Sigmoid colon (tissue), 7 donors: ENCODE measurements around the gene ABLIM3. TPM values are rescaled to one million over a fixed set of nuclear protein-coding genes. Genes with fewer than 3 reads are reported as not detected.

Source experiments
- DNase-seq: peaks from one replicate; pipeline ENCODE4 v3.0.0-alpha.2; 2019
- H3K27ac ChIP-seq, 4 donors: fragments of 200-600 bp; sonication (generic); one replicate each; pipeline ENCODE4 v1.5.1; 2016 to 2019; ENCODE audit warnings: mild to moderate bottlenecking in 1 of 4
- H3K27me3 ChIP-seq, 3 donors: fragments of 200-600 bp; sonication (generic); one replicate each; pipeline ENCODE4 v1.5.1; 2019; ENCODE audit warnings: mild to moderate bottlenecking in 1 of 3
- H3K36me3 ChIP-seq, 4 donors: fragments of 200-600 bp; sonication (generic); one replicate each; pipeline ENCODE4 v1.5.1; 2016 to 2019
- H3K4me1 ChIP-seq, 4 donors: fragments of 200-600 bp; sonication (generic); one replicate each; pipeline ENCODE4 v1.5.1; 2017 to 2019
- H3K4me3 ChIP-seq, 4 donors: fragments of 200-600 bp; sonication (generic); one replicate each; pipeline ENCODE4 v1.5.1; 2017 to 2019; ENCODE audit warnings: mild to moderate bottlenecking in 2 of 4, moderate library complexity in 1 of 4
- H3K9me3 ChIP-seq, 4 donors: fragments of 200-600 bp in 3 of 4; sonication (generic) in 3 of 4; one replicate each; pipeline versions ENCODE4 v1.5.1 to v1.6.1; 2013 to 2019
- CTCF ChIP-seq, 4 experiments: fragments of 450-650 bp in 3 of 4; fragments of 200-600 bp in 1 of 4; IDR thresholded peaks; one replicate each; pipeline ENCODE4 v1.5.1; 2016 to 2019; ENCODE audit warnings: antibody characterized with exemption in 4 of 4, mild to moderate bottlenecking in 3 of 4, moderate library complexity in 2 of 4
- EP300 ChIP-seq, 4 donors: sonication (generic); formaldehyde crosslinking; IDR thresholded peaks; one replicate each; pipeline ENCODE4 v1.6.1; 2017; ENCODE audit warnings: antibody characterized with exemption in 4 of 4
- POLR2A ChIP-seq, 2 donors: fragments of 450-650 bp; IDR thresholded peaks; one replicate each; pipeline ENCODE4 v1.6.1; 2016; ENCODE audit warnings: antibody characterized with exemption in 2 of 2, mild to moderate bottlenecking in 2 of 2, moderate library complexity in 2 of 2
- POLR2AphosphoS5 ChIP-seq, 4 donors: sonication (generic); formaldehyde crosslinking; IDR thresholded peaks; one replicate each; pipeline ENCODE4 v1.6.1; 2017; ENCODE audit warnings: antibody characterized with exemption in 4 of 4
- WGBS, 2 donors: extraction: QIAGEN DNeasy Blood & Tissue Kit; methylation state at CpG; one replicate each; pipeline ENCODE4 v1.1.7; 2013; 5-methylcytosine and 5-hydroxymethylcytosine counted together
- intact Hi-C: fragments of 100-400 bp; cut with DNase I; formaldehyde crosslinking; loops from one replicate; pipeline ENCODE4 v1.15.1; 2023
- polyA plus RNA-seq, 3 donors: library from polyadenylated mRNA; stranded (reverse); fragments of 200-250 nt; gene quantifications; one replicate each; pipeline ENCODE4 v1.2.3, GENCODE V29; 2013
- total RNA-seq, 4 donors: library from RNA; depleted of rRNA; stranded (reverse); fragments of >200 nt; gene quantifications; one replicate each; pipeline ENCODE4 v1.1.0, GENCODE V29; 2016
- donor health status: healthy with polysubstance abuse.
- donor health status: Bipolar disorder and iron deficiency.
- donor health status: healthy.

The ABLIM3 gene
- total and polyA plus RNA-seq, 7 donors, result 5.8 to 19.9 (median 11.4) TPM

- Histone ChIP-seq H3K9me3 (no peaks in the 10 kb centered on the region), H3K27ac (no peak overlapping the region), H3K4me1 (peaks cover 0 to 16% (median 12%) of the 10 kb centered on the region in 4 donors), H3K27me3 (no peaks in the 10 kb centered on the region), H3K36me3 (no peaks in the 10 kb centered on the region), H3K4me3 (no peak overlapping the region)
- WGBS, 2 donors, result 58 to 87% methylated on average over 2 of the region's 2 CpGs
- TF ChIP-seq POLR2A (IDR thresholded peaks at IDR 0.05) (no peak), EP300 (IDR thresholded peaks at IDR 0.05) (no peak), POLR2AphosphoS5 (IDR thresholded peaks at IDR 0.05) (no peak), CTCF (IDR thresholded peaks at IDR 0.05) (no peak)
- intact Hi-C loops, result no loop called here
- no peak for DNase-seq
These were observed 86.0 kb downstream of the ABLIM3 start for GRCh38 chr5:149227168-149227826.

- intact Hi-C loops, result loop anchor here (2.0 kb wide), 1 partner anchor 88 kb away; the partner anchor contains the start of gene ABLIM3
- Histone ChIP-seq H3K36me3 (peaks cover 0 to under 1% (median 0%) of the 10 kb centered on the region in 4 donors), H3K4me3 (no peak overlapping the region), H3K27me3 (no peaks in the 10 kb centered on the region), H3K27ac (peak overlapping the region in 3 of 4 donors; percentile 27 to 45 (median 30)), H3K9me3 (no peaks in the 10 kb centered on the region), H3K4me1 (peaks cover 0 to 16% (median 12%) of the 10 kb centered on the region in 4 donors)
- DNase-seq, result peak; percentile 67
- no peak for TF ChIP-seq POLR2A (IDR thresholded peaks at IDR 0.05)
- TF ChIP-seq CTCF (IDR thresholded peaks at IDR 0.05), result peak; percentile 38 to 58 (median 48)
- TF ChIP-seq EP300 (IDR thresholded peaks at IDR 0.05), result no peak
- peak in 3 of 4 donors; percentile 27 to 51 (median 40) for TF ChIP-seq POLR2AphosphoS5 (IDR thresholded peaks at IDR 0.05)
- 14 to 32% methylated on average over 5 of the region's 5 CpGs for WGBS, 2 donors
These were observed 87.5 kb downstream of the ABLIM3 start for GRCh38 chr5:149228618-149229297.

GRCh38 chr5:149229298-149229937 is 88.1 kb downstream of the ABLIM3 start:
- Histone ChIP-seq H3K27ac (peak overlapping the region in 2 of 4 donors; percentile 1 to 45), H3K9me3 (no peaks in the 10 kb centered on the region), H3K36me3 (peaks cover 0 to 7% (median 0%) of the 10 kb centered on the region in 4 donors), H3K4me1 (peaks cover 0 to 16% (median 12%) of the 10 kb centered on the region in 4 donors), H3K27me3 (no peaks in the 10 kb centered on the region), H3K4me3 (no peak overlapping the region)
- intact Hi-C loops, result loop anchor here (2.0 kb wide), 1 partner anchor 89 kb away; the partner anchor contains the start of gene ABLIM3
- no peak for TF ChIP-seq POLR2AphosphoS5 (IDR thresholded peaks at IDR 0.05)
- no peak for TF ChIP-seq EP300 (IDR thresholded peaks at IDR 0.05)
- no peak for TF ChIP-seq POLR2A (IDR thresholded peaks at IDR 0.05)
- no peak for TF ChIP-seq CTCF (IDR thresholded peaks at IDR 0.05)
- 35 to 56% methylated on average over 6 of the region's 6 CpGs for WGBS, 2 donors
- no peak for DNase-seq

- TF ChIP-seq EP300 (IDR thresholded peaks at IDR 0.05) (no peak), POLR2AphosphoS5 (IDR thresholded peaks at IDR 0.05) (no peak), CTCF (IDR thresholded peaks at IDR 0.05) (no peak), POLR2A (IDR thresholded peaks at IDR 0.05) (no peak)
- Histone ChIP-seq H3K27me3 (no peaks in the 10 kb centered on the region), H3K36me3 (peaks cover 0 to 7% (median 0%) of the 10 kb centered on the region in 4 donors), H3K4me1 (no peaks in the 10 kb centered on the region), H3K27ac (no peak overlapping the region), H3K4me3 (no peak overlapping the region), H3K9me3 (no peaks in the 10 kb centered on the region)
- intact Hi-C loops, result no loop called here
- DNase-seq, result no peak
These were observed 94.5 kb downstream of the ABLIM3 start for GRCh38 chr5:149235841-149236240.
